MM.1S (cell line): ENCODE measurements around the gene THOC2.

Source experiments
- DNase-seq: peaks from one replicate; pipeline ENCODE4 v3.0.0-alpha.2; 2015
- H2AFZ ChIP-seq: fragments of 300-600 bp; sonication (generic); 2 replicates; pipeline ENCODE4 v1.6.0; 2016; ENCODE audit warnings: antibody characterized with exemption, low read length
- H3F3A ChIP-seq: fragments of 300-600 bp; sonication (generic); 2 replicates; pipeline ENCODE4 v1.6.1; 2016; ENCODE audit warnings: mild to moderate bottlenecking, antibody characterized with exemption, low read length, moderate library complexity, mixed read lengths; ENCODE audit not compliant: insufficient read depth
- H3K27ac ChIP-seq: fragments of 300-600 bp; sonication (generic); 2 replicates; pipeline ENCODE4 v1.5.1; 2016; ENCODE audit warnings: mild to moderate bottlenecking, low read length
- H3K27me3 ChIP-seq: fragments of 300-600 bp; sonication (generic); replicated peaks from 2 replicates; pipeline ENCODE4 v1.6.0; 2016; ENCODE audit warnings: low read length; ENCODE audit not compliant: insufficient read depth
- H3K36me3 ChIP-seq: fragments of 300-600 bp; sonication (generic); replicated peaks from 2 replicates; pipeline ENCODE4 v1.6.1; 2016; ENCODE audit warnings: mild to moderate bottlenecking, low read length, mixed read lengths; ENCODE audit not compliant: insufficient read depth
- H3K4me1 ChIP-seq: fragments of 300-600 bp; sonication (generic); 2 replicates; pipeline ENCODE4 v1.6.1; 2016; ENCODE audit warnings: low read length, mixed read lengths
- H3K4me2 ChIP-seq: fragments of 300-600 bp; sonication (generic); 2 replicates; pipeline ENCODE4 v1.6.0; 2016; ENCODE audit warnings: low read depth, low read length
- H3K4me3 ChIP-seq: fragments of 300-600 bp; sonication (generic); 2 replicates; pipeline ENCODE4 v1.5.1; 2016; ENCODE audit warnings: low read length, mixed read lengths
- H3K79me2 ChIP-seq: fragments of 300-600 bp; sonication (generic); 2 replicates; pipeline ENCODE4 v1.6.1; 2016; ENCODE audit warnings: mixed run types, low read length, mixed read lengths
- H3K9ac ChIP-seq: fragments of 300-600 bp; sonication (generic); 2 replicates; pipeline ENCODE4 v1.6.1; 2016; ENCODE audit warnings: low read length, mixed read lengths
- H3K9me2 ChIP-seq: fragments of 300-600 bp; sonication (generic); replicated peaks from 2 replicates; pipeline ENCODE4 v1.6.1; 2016; ENCODE audit warnings: mild to moderate bottlenecking, low read length, mixed read lengths; ENCODE audit not compliant: insufficient read depth
- H3K9me3 ChIP-seq: fragments of 300-600 bp; sonication (generic); replicated peaks from 2 replicates; pipeline ENCODE4 v1.6.1; 2016; ENCODE audit warnings: mild to moderate bottlenecking, low read length, mixed read lengths; ENCODE audit not compliant: insufficient read depth
- H4K20me1 ChIP-seq: fragments of 300-600 bp; sonication (generic); 2 replicates; pipeline ENCODE4 v1.6.1; 2016; ENCODE audit warnings: mild to moderate bottlenecking, low read length, moderate library complexity, mixed read lengths; ENCODE audit not compliant: insufficient read depth
- CTCF ChIP-seq: fragments of 300-600 bp; sonication (generic); IDR thresholded peaks from 2 replicates; pipeline ENCODE4 v1.5.1; 2016; ENCODE audit warnings: antibody characterized with exemption, low read length, mixed read lengths
- EZH2 ChIP-seq: fragments of 300-600 bp; sonication (generic); optimal IDR thresholded peaks from 2 replicates; pipeline ENCODE3; 2017; ENCODE audit warnings: low read depth, mild to moderate bottlenecking, antibody characterized with exemption, low read length, mixed read lengths
- EZH2phosphoT487 ChIP-seq: fragments of 300-600 bp; sonication (generic); IDR thresholded peaks from 2 replicates; pipeline ENCODE4 v1.6.1; 2018; ENCODE audit warnings: antibody characterized with exemption, low read length

THOC2 gene

GRCh38 chrX:123626962-123627361 is 105.9 kb downstream of the THOC2 start:
- Histone ChIP-seq H3K4me2 (no peak overlapping the region), H3K27me3 (no peaks in the 10 kb centered on the region), H3K4me3 (no peak overlapping the region), H3K27ac (no peak overlapping the region), H4K20me1 (no peaks in the 10 kb centered on the region), H3K9me3 (no peaks in the 10 kb centered on the region), H3K9me2 (no peaks in the 10 kb centered on the region), H3K4me1 (peaks cover 11% of the 10 kb centered on the region; the same call in 1 of the 2 replicates), H3K9ac (no peak overlapping the region), H3K36me3 (peaks cover 6% of the 10 kb centered on the region; the same call in 1 of the 2 replicates), H3F3A (no peaks in the 10 kb centered on the region), H2AFZ (no peak overlapping the region), H3K79me2 (no peaks in the 10 kb centered on the region)
- DNase-seq: no peak
- TF ChIP-seq CTCF: no peak
- TF ChIP-seq EZH2: no peak
- TF ChIP-seq EZH2phosphoT487: no peak

GRCh38 chrX:123625952-123626351 is 106.9 kb downstream of the THOC2 start:
- H3K79me2 ChIP-seq: no peaks in the 10 kb centered on the region
- no peak overlapping the region for H3K9ac ChIP-seq
- H2AFZ ChIP-seq: no peak overlapping the region
- H3K4me1 ChIP-seq: peaks cover 11% of the 10 kb centered on the region; the same call in 1 of the 2 replicates
- no peaks in the 10 kb centered on the region for H4K20me1 ChIP-seq
- TF ChIP-seq EZH2 (no peak), EZH2phosphoT487 (no peak), CTCF (no peak)
- H3K4me2 ChIP-seq: no peak overlapping the region
- H3K9me3 ChIP-seq: no peaks in the 10 kb centered on the region
- H3F3A ChIP-seq: no peaks in the 10 kb centered on the region
- DNase-seq: no peak
- H3K36me3 ChIP-seq: peaks cover 6% of the 10 kb centered on the region; the same call in 1 of the 2 replicates
- no peaks in the 10 kb centered on the region for H3K9me2 ChIP-seq
- H3K27ac ChIP-seq: no peak overlapping the region
- no peak overlapping the region for H3K4me3 ChIP-seq
- no peaks in the 10 kb centered on the region for H3K27me3 ChIP-seq

GRCh38 chrX:123625477-123625876 is 107.4 kb downstream of the THOC2 start:
- Histone ChIP-seq H4K20me1 (no peaks in the 10 kb centered on the region), H3K36me3 (peaks cover 7% of the 10 kb centered on the region; the same call in 1 of the 2 replicates), H3K27me3 (no peaks in the 10 kb centered on the region), H3K4me2 (no peak overlapping the region), H3K4me3 (no peak overlapping the region), H2AFZ (no peak overlapping the region), H3K79me2 (no peaks in the 10 kb centered on the region), H3K9me3 (no peaks in the 10 kb centered on the region), H3K9me2 (no peaks in the 10 kb centered on the region), H3K4me1 (peaks cover 11% of the 10 kb centered on the region; the same call in 1 of the 2 replicates), H3F3A (no peaks in the 10 kb centered on the region), H3K9ac (no peak overlapping the region), H3K27ac (no peak overlapping the region)
- TF ChIP-seq EZH2phosphoT487 (no peak), EZH2 (no peak)
- DNase-seq: no peak

GRCh38 chrX:123617007-123617406 is 115.8 kb downstream of the THOC2 start:
- no peaks in the 10 kb centered on the region for H4K20me1 ChIP-seq
- no peak for DNase-seq
- no peaks in the 10 kb centered on the region for H3F3A ChIP-seq
- 0 out of 2 replicates have a peak, but pooled peaks cover 3% of the 10 kb centered on the region for H3K36me3 ChIP-seq
- no peak overlapping the region for H3K27ac ChIP-seq
- no peak overlapping the region for H3K4me2 ChIP-seq
- H3K9ac ChIP-seq: no peak overlapping the region
- H3K9me3 ChIP-seq: no peaks in the 10 kb centered on the region
- H2AFZ ChIP-seq: no peak overlapping the region
- no peaks in the 10 kb centered on the region for H3K9me2 ChIP-seq
- H3K79me2 ChIP-seq: no peaks in the 10 kb centered on the region
- H3K4me3 ChIP-seq: no peak overlapping the region
- H3K27me3 ChIP-seq: no peaks in the 10 kb centered on the region
- TF ChIP-seq EZH2: no peak
- TF ChIP-seq CTCF: no peak
- TF ChIP-seq EZH2phosphoT487: no peak
- no peaks in the 10 kb centered on the region for H3K4me1 ChIP-seq
